Heart left ventricle (tissue), 13 donors: Measurements from ENCODE around the gene SPATS2L.

ENCODE experiments used
- CTCF ChIP-seq, 12 donors: fragments of 200-600 bp; sonication (generic) in 4 of 12; IDR thresholded peaks; one replicate each; pipeline versions ENCODE4 v1.5.0 to v1.8.0; 2018 to 2022; ENCODE audit warnings: antibody characterized with exemption in 12 of 12, mild to moderate bottlenecking in 5 of 12
- POLR2A ChIP-seq, 2 donors: fragments of 450-650 bp; IDR thresholded peaks; one replicate each; pipeline ENCODE4 v1.6.1; 2017; ENCODE audit warnings: antibody characterized with exemption in 2 of 2, mild to moderate bottlenecking in 2 of 2, moderate library complexity in 2 of 2
- donor health status: ischemic (EF 13 %, LVEDD 7.1; RV severe dilation, severe dysfunction).
- donor health status: DM: no; HTN: yes; CAD: no.
- donor health status: DM: no; HTN: no; CAD: no.
- donor health status: ischemic (EF 25% LVEDD 6.9; RV normal size, moderate dysfunction).
- donor health status: ischemic (EF 25% LVEDD 5.7; RV mildly dilated, moderate dysfunction).
- donor health status: ischemic (EF 35%, LVEDD 5.7; RV mildly dilated, moderate dysfunction).
- donor health status: nonischemic (EF 11% LVEDD 7.7; RV severe dilation, severe dysfunction).
- donor health status: DM: yes; HTN: yes; CAD: no.
- donor health status: PGD.
- donor health status: ischemic (EF 29% LVEDD 5.4; RV normal size, mild dysfunction).
- donor health status: nonischemic (EF 23%, LVEDD 6.1; RV moderate dilation, normal function).

GRCh38 chr2:200270732-200271131 is 35.8 kb upstream of the SPATS2L start:
- no peak for TF ChIP-seq CTCF (IDR thresholded peaks at IDR 0.05)
- no peak for TF ChIP-seq POLR2A (IDR thresholded peaks at IDR 0.05)
